Vagina (tissue), 2 donors: Measurements from ENCODE around the gene SLC66A1.
A peak's percentile ranks its signal among the peaks of the same experiment; 100 is the strongest.

Source experiments
- CTCF ChIP-seq, 3 experiments: fragments of 450-650 bp in 2 of 3; fragments of 200-600 bp in 1 of 3; sonication (generic) in 1 of 3; IDR thresholded peaks; one replicate each; pipeline ENCODE4 v1.5.1; 2017 to 2019; ENCODE audit warnings: antibody characterized with exemption in 3 of 3, mild to moderate bottlenecking in 2 of 3, moderate library complexity in 2 of 3
- POLR2A ChIP-seq, 2 donors: fragments of 450-650 bp; IDR thresholded peaks; one replicate each; pipeline ENCODE4 v1.6.1; 2017; ENCODE audit warnings: antibody characterized with exemption in 2 of 2, mild to moderate bottlenecking in 2 of 2, moderate library complexity in 2 of 2
- POLR2AphosphoS5 ChIP-seq, 2 donors: sonication (generic); formaldehyde crosslinking; IDR thresholded peaks; one replicate each; pipeline ENCODE4 v1.9.0; 2017; ENCODE audit warnings: antibody characterized with exemption in 2 of 2, mild to moderate bottlenecking in 2 of 2, low read depth in 1 of 2; ENCODE audit not compliant: insufficient read depth in 1 of 2

- TF ChIP-seq CTCF (IDR thresholded peaks at IDR 0.05) (no peak), POLR2A (IDR thresholded peaks at IDR 0.05) (no peak), POLR2AphosphoS5 (IDR thresholded peaks at IDR 0.05; ENCODE audit: insufficient read depth in 1 of 2, low read depth in 1 of 2) (peak in 1 of 2 donors; percentile 41)
Measured at GRCh38 chr1:19338323-19338762, 26.2 kb downstream of the SLC66A1 start.
